ENCODE data around the gene RAPGEF2.
A peak's percentile ranks its signal among the peaks of the same experiment; 100 is the strongest.
"Not testable (repeated sequence)": the region's sequence is repeated elsewhere in the genome, so short reads cannot be mapped to it uniquely, and the experiment has no call there.

The RAPGEF2 gene

DNA sequence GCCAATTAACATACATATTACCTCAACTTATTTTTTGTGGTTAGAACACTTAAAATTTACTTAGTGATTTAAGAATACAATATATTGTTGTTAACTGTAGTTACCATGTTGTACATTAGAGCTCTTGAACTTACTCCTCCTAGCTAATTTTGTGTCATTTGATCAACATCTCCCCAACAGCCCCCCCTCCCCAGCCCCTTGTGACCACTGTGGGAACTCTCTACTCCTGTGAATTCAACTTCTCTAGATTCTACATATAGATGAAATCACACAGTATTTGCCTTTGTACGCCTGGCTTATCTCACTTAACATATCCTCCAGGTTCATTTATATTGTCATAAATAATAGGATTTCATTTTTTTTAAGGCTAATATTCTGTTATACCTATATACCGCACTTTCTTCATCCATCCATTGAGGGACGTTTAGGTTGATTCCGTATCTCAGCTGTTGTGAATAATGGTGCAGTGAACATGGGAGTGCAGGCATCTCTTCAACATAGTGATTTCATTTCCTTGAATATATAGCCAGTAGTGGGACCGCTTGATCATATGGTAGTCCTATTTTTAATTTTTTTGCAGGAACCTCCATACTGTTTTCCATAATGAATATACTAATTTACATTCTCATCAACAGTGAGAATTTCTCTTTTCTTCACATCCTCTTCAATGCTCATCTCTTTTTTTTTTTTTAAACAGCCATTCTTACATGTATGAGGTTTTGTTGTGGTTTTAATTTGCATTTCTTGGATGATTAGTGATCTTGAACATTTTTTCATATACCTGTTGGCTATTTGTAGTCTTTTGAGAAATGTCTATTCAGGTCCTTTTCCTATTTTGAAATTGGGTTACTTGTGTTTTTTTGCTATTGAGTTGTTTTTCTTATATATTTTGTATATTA, 66.8 kb downstream of the RAPGEF2 start:
- DNase-seq, result no peak

DNA sequence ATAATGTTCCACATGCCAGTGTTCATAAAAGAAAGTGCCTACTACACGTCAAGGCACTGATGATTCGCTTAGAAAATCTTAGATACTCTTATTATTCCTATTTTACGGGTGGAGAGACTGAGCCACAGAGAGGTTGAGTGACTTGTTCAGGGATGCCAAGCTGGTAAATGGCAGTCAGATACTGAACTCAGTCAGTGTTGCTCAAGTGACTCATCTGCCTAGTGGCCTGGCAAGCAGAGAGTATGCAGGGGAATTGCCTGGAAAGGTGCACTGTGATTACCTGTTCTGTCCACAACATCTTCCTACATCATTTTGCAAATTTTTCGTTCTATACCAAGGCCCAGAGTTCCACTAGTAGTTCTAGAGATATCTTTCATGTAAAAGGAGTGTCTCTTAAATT, 68.4 kb downstream of the RAPGEF2 start:
- no peak for DNase-seq

DNA sequence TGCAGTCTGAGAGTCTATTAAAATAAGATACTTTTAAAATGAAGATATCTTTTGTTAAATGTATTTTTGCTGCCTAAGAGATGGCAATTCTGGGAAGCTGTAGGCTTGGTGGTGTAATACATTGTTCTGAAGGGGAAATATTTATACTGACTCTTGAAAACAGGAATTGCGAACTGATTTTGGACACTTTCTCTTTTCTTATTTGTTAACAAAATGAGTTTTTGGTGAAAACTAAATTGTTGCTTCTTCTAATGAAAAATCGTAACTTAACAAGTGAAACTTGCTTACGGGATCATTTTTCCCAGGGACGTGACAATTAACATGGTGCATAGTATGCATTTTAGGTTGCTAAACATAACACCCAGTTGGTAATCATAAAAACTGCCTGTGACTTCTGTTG, 71.0 kb downstream of the RAPGEF2 start:
- no peak for DNase-seq

DNA sequence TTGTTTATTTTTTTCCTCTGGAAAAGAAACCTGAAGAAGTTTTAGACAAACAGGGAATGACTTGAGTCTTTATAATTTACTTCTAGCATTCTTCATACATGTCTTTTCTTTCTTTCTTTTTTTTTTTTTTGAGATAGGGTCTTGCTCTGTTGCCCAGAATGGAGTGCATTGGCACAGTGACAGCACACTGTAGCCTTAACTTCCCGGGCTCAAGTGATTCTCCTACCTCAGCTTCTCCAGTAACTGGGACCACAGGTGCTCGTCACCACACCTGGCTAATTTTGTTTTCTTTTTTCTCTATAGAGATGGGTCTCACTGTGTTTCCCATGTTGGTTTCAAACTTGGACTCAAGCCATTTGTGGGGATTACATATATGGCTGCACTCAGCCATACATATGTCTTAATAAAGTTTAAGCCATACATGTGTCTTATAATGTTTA, 71.8 kb downstream of the RAPGEF2 start:
- DNase-seq, result no peak

DNA sequence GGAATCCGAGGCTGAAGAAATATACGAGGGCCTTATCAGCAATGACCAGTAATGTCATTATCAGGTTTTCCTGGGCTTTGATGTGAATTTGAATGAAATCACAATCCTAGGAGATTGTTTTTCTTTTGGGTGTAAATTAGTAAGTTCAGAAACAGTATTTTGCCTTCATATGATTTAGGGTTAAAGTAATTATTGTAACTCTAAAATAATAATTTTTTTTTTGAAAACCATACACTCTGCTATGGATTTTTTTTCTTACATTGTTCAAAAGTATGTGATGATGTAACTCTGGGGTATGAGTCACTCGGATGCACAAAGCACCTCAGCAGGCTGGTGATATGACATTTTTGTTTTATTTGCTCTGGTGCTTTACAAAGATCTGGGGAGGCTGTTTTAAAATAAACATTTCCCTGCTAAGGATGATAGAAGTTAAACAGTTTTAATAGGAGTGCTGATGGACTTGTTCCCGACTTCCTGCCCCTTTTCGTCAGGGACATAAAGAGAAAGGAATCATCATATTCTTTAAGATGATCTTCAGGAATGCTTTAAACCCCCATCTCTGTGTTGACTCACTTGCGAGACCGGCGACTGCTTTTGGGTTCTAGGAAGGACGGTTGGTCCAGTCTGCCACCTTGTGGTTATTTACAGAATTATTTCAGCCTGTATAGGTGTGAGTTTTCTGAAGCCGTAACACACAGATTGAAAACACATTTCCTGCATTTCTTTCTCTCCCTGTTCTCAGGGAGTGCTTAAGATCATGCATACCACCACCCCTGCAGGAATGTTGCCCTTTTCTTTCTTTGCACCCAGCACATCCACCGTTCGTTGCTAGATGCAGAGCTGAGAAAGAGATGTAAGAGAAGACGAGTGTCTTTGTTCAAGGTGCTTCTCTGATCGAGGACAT, 72.5 kb downstream of the RAPGEF2 start:
- no peak for DNase-seq

DNA sequence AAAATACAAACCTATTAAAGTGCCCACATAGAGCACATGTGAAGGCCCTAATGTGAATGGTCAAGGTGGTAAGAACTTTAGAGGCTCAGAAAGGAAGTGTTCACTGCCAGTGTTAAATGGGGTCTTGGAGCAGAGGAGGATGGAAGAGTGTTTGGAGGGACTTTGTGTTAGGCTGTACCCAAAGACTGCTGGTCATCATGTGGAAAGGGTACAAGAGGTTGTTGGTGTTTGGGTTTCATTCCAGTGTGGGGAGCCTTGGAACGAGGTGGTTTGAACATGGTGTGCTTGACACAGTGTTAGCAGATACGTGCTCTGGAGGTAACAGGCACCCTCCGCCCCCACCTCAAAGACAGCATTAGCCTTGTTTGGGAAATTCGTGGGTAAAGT, 73.1 kb downstream of the RAPGEF2 start:
- DNase-seq, result no peak

DNA sequence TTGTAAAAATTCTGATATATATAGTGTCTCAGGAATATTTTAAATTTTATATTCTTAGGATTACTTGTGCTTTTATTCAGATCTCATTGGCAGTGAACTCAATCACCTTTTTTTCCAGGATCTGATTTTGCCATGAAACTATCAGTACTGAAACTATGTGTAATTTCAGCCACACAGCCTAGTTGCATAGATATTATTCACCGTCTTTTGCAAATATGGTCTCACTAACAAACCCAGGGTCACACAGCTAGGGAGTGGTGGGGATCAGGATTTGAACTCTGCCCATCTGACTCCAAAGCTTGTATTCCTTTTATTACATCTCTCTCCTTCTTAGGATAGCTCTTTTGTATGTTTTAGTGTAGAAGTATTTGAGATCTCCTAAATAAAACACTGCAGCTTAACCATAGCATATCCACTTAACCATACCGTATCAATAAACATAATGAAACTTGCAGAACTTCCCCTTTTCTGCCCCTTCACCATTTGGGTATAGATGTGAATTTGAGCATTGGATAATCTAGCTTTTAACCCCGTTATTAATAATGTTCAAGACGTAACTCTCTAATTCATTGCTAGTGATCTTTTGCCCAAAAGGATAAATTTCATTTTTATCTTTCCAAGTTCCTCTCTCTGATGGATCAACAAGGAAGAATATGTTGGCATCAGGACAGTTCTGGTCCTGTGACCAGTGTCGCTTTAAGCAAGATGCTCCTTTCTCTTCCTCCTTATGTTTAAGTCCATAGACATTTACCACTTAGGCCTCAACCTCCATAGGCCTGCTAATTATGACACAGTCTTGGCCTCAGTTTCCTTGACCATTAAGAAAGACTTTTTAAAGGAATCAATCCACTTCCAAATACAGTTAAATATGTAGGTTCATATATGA, 74.6 kb downstream of the RAPGEF2 start:
- DNase-seq, result no peak

DNA sequence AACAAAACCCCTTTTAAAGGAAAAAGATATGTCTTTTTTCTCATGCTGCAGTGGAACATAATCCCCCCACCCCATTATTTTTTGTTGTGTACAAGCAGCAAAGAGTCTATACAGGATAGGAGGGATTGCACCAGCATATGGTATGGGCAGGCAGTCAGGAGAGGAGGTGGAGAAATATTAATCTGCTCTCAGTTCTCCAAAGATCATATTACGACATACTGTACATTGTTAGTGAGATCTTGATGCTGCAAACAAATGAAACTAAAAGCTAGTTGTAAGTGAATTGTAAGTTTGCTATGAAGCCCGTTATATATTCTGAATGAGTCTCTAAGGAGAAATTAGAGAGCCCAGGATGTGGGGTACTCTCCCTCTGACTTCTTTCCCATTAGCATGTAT, 75.3 kb downstream of the RAPGEF2 start:
- DNase-seq, result no peak

DNA sequence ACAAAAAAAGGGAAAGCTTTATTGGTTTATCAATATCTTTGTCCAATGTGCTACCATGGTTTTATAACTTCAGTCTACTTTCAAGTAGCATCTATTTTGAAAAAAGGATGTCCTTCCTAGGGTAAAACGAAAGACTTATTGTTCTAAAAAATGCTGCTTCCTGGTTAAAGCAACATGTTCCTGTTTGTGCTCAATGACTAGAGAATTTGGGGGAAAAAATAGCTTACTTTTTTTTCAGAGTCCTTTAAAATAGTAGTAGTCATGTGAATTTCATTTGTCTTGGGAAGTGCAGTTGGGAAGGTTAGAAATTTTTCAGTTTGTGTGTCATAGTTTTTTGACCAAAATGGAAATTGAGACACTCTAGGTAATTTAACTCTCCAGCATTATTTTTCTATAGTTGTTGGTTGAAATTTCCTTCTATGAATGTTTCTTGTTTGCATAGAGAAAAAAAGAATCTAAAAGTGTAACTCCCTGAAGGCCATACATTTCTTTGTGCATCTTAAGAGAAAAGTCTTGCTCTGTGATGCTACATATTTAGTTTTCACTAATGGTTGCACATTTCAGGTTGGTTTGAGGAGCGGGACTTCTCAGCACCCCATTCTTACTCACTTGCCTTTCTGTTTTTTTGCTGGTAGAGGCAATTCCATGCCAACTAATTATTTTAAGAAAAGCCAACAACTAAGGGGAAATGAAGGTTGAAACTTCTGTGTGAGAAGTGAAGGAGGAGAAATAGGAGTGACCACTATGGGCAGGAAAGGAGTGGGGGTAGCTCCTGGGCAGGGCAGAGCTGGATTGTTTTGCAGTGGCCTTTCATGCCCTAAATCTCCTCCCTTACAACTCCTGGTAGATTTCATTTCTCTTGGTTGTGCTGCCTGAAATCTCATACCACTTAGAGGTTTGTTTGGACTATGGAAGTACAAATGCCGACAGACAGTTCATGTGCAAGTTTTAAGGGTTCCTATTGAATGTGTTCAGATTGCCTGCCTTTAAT, 76.4 kb downstream of the RAPGEF2 start:
- DNase-seq, result no peak

DNA sequence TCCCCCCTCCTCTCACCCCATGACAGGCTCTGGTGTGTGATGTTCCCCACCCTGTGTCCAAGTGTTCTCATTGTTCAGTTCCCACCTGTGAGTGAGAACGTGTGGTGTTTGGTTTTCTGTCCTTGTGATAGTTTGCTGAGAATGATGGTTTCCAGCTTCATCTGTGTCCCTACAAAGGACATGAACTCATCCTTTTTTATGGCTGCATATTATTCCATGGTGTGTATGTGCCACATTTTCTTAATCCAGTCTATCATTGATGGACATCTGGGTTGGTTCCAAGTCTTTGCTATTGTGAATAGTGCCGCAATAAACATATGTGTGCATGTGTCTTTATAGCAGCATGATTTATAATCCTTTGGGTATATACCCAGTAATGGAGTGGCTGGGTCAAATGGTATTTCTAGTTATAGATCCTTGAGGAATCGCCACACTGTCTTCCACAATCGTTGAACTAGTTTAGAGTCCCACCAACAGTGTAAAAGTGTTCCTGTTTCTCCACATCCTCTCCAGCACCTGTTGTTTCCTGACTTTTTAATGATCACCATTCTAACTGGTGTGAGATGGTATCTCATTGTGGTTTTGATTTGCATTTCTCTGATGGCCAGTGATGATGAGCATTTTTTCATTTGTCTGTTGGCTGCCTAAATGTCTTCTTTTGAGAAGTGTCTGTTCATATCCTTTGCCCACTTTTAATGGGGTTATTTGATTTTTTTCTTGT, 81.2 kb downstream of the RAPGEF2 start:
- not testable (repeated sequence) for DNase-seq

DNA sequence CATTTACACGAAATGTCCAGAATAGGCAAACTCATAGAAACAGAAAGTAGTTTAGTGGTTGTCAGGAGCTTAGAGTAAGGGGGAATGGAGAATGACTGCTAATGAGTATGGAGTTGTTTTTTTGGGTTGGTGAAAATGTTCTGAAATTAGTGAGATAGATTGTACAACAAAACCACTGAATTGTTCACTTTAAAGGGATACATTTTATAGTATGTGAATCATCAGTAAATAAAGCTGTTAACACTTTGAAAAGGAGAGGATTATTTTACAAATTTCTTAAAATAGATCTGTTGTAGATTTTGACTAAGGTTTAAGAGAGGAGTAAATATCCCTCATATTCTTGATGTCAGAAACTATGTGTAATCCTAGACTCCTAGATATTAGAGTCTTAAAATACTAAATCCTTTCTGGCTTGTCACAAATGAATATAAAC, 82.7 kb downstream of the RAPGEF2 start:
- DNase-seq, result no peak

DNA sequence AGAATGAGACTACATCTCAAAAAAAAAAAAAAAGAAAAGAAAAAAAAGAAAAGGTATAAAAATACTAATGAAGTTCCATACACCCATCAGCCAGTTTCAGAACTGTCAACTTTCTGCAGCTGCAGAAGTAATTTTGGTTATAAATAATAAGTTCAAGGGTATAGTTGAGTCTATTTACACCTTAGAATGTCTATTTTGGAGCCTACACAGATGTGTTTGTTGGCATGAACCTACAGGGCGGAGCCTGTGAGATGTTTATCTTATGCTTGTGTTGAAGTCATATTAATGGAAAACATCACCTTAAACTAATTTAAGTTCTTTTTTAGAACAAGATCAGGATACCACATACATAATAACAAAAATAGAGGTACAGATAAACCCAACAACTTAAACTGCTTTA, 85.8 kb downstream of the RAPGEF2 start:
- DNase-seq, result no peak

DNA sequence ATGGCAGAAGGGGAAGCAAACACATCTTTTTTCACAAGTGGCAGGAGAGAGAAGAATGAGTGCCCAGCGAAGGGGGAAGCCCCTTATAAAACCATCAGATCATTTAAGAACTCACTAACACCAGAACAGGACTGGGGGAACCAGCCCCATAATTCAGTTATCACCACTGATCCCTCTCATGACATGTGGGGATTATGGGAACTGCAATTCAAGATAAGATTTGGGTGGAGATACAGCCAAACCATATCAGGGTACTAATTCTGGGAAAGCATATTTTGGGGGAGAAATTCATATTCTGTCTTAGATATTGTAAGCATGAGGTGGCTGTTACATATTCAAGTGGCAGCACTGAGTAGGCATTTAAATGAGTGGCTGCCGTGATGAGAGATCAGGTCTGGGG, 87.8 kb downstream of the RAPGEF2 start:
- no peak for DNase-seq

DNA sequence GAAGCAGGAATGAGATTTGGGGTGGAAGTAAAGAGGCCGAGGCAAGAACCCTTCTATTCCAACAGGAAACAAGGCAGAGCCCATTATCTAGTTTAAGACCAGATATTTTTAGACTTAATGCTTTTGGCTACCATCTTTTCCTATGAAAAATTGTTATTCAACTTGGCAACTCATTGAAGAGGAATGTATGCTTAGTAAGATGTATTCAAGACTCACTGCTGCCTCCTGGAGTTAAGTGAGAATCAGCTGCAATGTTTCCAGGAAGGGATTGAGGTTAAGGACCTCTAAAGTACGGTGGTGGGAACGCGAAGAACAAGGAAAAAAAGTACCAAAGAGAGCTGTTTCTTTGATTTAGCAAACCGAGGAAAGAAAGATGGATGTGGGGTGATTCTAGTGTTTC, 89.1 kb downstream of the RAPGEF2 start:
- DNase-seq, result no peak

DNA sequence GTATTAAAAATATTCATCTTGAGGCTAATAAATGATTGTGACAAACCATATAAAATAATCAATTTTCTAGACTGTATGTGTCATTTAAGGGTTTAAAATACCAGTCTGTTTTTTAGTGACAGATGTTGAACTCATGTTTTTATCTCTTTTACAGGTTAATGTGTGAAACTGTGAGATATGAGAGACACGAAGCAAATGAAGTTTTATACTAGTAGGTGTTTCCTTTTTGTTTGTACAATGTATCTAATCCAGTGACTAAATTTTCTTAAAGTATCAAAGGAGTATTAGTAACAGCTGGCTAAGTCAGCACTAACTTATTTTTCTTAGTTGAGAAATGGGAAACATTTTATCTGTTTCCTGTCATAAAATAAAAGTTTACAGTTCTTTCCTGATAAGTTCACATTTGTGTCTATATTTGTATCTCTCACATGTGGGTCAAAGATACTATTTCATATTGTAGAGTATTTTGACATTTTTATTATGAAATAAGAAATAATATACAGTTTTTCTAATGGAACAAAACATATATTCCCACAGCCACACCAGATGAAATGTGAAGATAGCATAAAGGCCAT, 90.3 kb downstream of the RAPGEF2 start:
- no peak for DNase-seq

DNA sequence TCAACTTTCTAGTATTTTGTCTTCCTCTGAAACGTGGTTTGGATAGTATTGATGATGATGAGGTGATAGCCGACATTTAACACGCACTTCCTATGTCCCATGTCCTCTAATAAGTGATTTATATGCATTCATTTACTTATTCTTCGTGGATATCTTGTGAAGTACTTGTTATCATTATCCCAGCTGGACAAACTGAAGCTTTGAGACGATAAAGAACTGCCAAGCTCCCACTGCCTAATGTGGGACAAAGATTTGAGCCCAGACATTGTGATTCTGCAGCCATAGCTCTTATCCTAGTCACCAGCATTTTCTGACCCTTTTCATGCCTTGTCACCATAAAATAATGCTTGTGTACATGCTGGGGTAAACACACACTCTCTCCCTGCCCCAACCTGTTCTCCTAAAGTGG, 92.5 kb downstream of the RAPGEF2 start:
- DNase-seq, result no peak

DNA sequence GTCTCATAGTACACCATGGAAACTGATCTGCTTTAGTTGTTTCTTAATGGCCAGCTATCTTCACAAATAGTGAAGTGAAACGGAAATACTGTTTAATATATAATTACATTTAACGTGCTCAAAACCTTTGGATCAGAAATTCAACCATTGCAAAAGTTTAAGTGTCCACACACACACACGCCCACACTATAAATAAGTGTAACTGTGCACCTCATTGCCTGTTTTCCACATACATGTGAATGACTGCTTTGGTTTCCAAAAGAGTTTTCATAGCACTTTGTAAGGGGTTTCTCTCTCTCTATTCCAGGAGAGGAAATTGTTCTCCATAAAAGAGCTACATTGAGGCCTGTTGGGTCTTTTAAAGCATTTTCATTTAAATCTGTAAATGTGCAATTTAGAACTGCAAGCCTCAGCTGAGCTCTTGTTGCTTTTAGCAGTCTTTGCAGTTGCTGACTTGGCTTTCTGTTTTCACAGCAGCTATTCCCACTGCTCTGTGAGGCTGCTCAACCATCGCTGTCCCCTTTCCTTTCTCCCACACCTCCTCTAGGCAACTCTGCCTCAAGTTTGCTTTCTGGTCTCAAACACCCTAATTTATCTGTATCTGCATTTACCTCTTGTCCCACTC, 94.5 kb downstream of the RAPGEF2 start:
- DNase-seq, result no peak

DNA sequence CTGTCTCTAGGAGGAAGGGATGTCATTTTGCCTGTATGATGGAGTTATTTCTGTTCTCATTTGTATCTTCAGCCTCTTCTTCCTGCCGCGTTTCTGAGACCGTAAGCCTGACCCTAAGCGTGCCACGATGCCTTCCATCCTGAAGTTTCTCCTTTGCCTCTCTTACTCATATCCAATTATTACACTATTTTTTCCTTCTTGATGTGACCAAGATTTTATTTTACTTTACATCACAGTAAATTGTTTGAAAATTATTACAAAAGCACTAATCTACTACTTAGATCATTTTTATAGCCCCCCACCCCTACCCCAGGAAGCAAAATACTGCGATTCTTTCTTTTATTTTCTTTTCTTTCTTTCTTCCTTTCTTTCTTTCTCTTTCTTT, 95.0 kb downstream of the RAPGEF2 start:
- DNase-seq, result no peak

DNA sequence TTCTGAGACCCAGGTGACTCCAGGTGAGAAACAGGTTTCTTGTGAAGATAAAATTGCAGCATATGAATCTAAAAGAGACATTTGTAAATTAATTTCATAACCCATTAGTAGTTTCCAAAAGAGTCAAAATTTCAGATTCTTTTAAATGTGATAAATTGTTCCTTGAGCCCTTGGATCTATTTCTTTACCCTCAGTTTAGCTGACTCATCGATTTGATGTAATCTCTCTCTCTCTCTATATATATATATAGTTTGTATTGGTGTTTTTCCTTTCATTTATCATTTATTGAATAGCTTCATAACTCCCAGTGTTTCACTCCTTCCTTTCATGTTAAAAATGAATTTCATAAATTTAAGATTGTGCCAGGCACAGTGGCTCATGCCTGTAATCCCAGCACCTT, 96.9 kb downstream of the RAPGEF2 start:
- DNase-seq, result no peak

DNA sequence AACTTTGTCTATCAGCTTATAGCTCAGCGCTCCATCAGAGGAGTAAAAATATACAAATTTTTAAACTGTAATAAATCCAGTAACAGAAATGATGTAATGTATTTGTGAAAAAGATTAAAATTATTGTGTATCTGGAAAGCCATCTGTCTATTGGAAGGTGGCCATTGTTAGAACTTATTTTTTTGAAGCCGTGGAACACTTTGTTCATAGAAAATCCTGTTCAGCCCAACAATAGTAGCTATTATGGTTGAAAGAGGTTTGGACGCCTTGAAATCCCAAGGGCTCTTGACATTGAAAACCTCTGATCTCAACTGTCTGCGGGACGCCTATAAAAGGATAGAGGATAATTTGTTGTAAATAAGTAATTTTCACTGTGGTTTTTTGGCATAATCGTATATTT, 98.3 kb downstream of the RAPGEF2 start:
- DNase-seq, result peak; percentile 62

Measured in DMS79 (cell line).